ENCODE measurements around the gene PNMA6F. TPM values are rescaled to one million over a fixed set of nuclear protein-coding genes. Genes with fewer than 3 reads are reported as not detected.

Gene PNMA6F
- total and polyA plus RNA-seq, 2 donors (not counting 1 experiment from before 2014, with no cell fraction given): not detected

Small RNA genes within 50 kb of the gene (small RNA-seq; reads per million reads assigned to genes)
- gene AC152007.1 (ENCODE audit: insufficient read length, low read depth, low replicate concordance): not detected

Other genes starting within 250 kb of the PNMA6F start
- 0.20 and 0.39 TPM in 2 replicates for gene PNMA6A, start 249.3 kb downstream of the PNMA6F start, total RNA-seq
- 0.12 and 0.14 TPM in 2 replicates for gene PNMA6A, start 249.3 kb downstream of the PNMA6F start, polyA plus RNA-seq
- not detected in 2 replicates for gene MAGEA1, start 142.5 kb downstream of the PNMA6F start, total RNA-seq
- gene MAGEA1, start 142.5 kb downstream of the PNMA6F start, polyA plus RNA-seq: not detected in 2 replicates
- 17.6 and 17.9 TPM in 2 replicates for gene ZNF275, start 12.4 kb upstream of the PNMA6F start, total RNA-seq
- 8.8 and 16.4 TPM in 2 replicates for gene ZNF275, start 12.4 kb upstream of the PNMA6F start, polyA plus RNA-seq
- not detected in 2 replicates for gene PNMA6E, start 79.6 kb upstream of the PNMA6F start, total RNA-seq
- gene PNMA6E, start 79.6 kb upstream of the PNMA6F start, polyA plus RNA-seq: not detected in 2 replicates
- gene ZFP92, start 89.7 kb upstream of the PNMA6F start, total RNA-seq: 1.6 and 2.5 TPM in 2 replicates
- gene ZFP92, start 89.7 kb upstream of the PNMA6F start, polyA plus RNA-seq: 0.17 and 0.24 TPM in 2 replicates
- 3.3 and 3.4 TPM in 2 replicates for gene TREX2, start 124.3 kb upstream of the PNMA6F start, total RNA-seq
- gene TREX2, start 124.3 kb upstream of the PNMA6F start, polyA plus RNA-seq: 3.8 and 5.2 TPM in 2 replicates
- 26.9 and 28.5 TPM in 2 replicates for gene HAUS7, start 148.8 kb upstream of the PNMA6F start, total RNA-seq
- 25.2 and 32.1 TPM in 2 replicates for gene HAUS7, start 148.8 kb upstream of the PNMA6F start, polyA plus RNA-seq
- not detected in 2 replicates for gene BGN, start 173.2 kb upstream of the PNMA6F start, total RNA-seq
- not detected in 2 replicates for gene BGN, start 173.2 kb upstream of the PNMA6F start, polyA plus RNA-seq
- gene ATP2B3, start 195.9 kb upstream of the PNMA6F start, total RNA-seq: not detected in 2 replicates
- not detected in 2 replicates for gene ATP2B3, start 195.9 kb upstream of the PNMA6F start, polyA plus RNA-seq